Stomach (tissue), 4 donors: Measurements from ENCODE around the gene SGO1.

ENCODE experiments used
- POLR2A ChIP-seq, 4 donors: fragments of 450-650 bp; IDR thresholded peaks; one replicate each; pipeline ENCODE4 v1.6.1; 2016; ENCODE audit warnings: antibody characterized with exemption in 4 of 4, control low read depth in 2 of 4, mild to moderate bottlenecking in 1 of 4, moderate library complexity in 1 of 4
- TF ChIP-seq, protein P1 (sequence below), 7 experiments: fragments of 450-650 bp in 4 of 7; fragments of 200-600 bp in 3 of 7; sonication (generic) in 3 of 7; IDR thresholded peaks; one replicate each; pipeline ENCODE4 v1.5.1; 2016 to 2019; ENCODE audit warnings: antibody characterized with exemption in 7 of 7, control low read depth in 2 of 7, mild to moderate bottlenecking in 1 of 7

DNA sequence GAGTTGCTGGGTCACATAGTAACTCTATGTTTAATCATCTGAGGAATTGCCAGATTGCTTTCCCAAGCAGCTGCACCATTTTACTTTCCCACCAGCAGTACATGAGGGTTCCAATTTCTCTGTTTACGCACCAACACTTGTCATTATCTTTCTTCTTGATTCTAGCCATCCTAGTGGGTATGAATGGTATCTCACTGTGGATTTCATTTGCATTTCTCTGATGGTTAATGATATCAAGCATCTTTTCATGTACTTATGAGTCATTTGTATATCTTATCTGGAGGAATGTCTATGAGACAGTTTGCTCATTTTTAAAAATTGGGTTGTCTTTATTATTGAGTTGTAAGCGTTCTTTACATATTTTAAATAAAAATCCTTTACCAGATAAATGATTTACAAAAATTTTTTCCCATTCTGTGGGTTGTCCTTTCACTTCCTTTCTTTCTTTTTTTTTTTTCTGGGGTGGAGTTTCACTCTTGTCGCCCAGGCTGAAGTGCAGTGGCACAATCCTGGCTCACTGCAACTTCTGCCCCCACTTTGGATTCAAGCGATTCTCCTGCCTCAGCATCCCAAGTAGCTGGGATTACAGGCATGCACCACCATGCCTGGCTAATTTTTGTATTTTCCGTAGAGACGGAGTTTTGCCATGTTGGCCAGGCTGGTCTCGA, 8.9 kb upstream of the SGO1 start:
- TF ChIP-seq POLR2A (IDR thresholded peaks at IDR 0.05), result no peak
- TF ChIP-seq, protein P1, sequence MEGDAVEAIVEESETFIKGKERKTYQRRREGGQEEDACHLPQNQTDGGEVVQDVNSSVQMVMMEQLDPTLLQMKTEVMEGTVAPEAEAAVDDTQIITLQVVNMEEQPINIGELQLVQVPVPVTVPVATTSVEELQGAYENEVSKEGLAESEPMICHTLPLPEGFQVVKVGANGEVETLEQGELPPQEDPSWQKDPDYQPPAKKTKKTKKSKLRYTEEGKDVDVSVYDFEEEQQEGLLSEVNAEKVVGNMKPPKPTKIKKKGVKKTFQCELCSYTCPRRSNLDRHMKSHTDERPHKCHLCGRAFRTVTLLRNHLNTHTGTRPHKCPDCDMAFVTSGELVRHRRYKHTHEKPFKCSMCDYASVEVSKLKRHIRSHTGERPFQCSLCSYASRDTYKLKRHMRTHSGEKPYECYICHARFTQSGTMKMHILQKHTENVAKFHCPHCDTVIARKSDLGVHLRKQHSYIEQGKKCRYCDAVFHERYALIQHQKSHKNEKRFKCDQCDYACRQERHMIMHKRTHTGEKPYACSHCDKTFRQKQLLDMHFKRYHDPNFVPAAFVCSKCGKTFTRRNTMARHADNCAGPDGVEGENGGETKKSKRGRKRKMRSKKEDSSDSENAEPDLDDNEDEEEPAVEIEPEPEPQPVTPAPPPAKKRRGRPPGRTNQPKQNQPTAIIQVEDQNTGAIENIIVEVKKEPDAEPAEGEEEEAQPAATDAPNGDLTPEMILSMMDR (IDR thresholded peaks at IDR 0.05), result no peak
